ENCODE results near the gene ARMC6. TPM values are rescaled to one million over a fixed set of nuclear protein-coding genes. Genes with fewer than 3 reads are reported as not detected.
A peak's percentile ranks its signal among the peaks of the same experiment; 100 is the strongest.

The ARMC6 gene
- total RNA-seq, 4 donors from 2014 or later = 12.0 to 32.3 (median 15.6) TPM

DNA sequence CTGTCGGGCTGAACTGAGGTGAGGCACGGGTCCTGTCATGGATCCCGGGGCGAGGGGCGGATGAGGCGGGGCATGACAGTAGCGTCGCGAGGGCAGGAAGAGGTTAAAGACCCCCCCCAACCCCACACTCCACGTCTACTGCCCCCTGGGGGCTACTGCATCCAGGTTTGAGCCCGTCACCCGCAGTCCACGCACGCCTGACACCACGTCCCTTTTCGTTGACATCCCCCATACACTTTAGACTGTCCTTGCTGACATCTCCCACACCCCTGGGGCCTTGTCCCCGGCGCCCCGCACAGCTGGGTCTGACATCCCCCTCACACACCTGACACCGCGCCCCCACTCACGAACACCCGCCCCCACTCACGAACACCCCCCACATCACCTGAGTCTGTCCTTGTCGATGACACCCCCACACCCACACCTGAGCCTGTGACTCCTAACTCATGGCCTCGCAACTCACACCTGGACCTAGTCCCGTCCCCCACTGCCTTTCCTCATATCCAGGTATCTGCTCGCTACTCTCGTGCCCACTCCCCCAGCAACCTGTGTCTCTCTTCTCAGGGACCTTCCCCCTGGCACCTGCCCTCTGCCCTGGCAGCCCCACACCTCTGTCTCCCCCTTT lies 30.8 kb downstream of the ARMC6 start:
- H3K9me3 ChIP-seq = no peaks in the 10 kb centered on the region
- H3K36me3 ChIP-seq = no peaks in the 10 kb centered on the region
- peak overlapping the region; percentile 71 to 84 for H3K27ac ChIP-seq
- TF ChIP-seq, protein P1, sequence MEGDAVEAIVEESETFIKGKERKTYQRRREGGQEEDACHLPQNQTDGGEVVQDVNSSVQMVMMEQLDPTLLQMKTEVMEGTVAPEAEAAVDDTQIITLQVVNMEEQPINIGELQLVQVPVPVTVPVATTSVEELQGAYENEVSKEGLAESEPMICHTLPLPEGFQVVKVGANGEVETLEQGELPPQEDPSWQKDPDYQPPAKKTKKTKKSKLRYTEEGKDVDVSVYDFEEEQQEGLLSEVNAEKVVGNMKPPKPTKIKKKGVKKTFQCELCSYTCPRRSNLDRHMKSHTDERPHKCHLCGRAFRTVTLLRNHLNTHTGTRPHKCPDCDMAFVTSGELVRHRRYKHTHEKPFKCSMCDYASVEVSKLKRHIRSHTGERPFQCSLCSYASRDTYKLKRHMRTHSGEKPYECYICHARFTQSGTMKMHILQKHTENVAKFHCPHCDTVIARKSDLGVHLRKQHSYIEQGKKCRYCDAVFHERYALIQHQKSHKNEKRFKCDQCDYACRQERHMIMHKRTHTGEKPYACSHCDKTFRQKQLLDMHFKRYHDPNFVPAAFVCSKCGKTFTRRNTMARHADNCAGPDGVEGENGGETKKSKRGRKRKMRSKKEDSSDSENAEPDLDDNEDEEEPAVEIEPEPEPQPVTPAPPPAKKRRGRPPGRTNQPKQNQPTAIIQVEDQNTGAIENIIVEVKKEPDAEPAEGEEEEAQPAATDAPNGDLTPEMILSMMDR (IDR thresholded peaks at IDR 0.05) = peak in 1 of 4 experiments; percentile 15
- TF ChIP-seq POLR2A (IDR thresholded peaks at IDR 0.05) = no peak
- DNase-seq = no peak
- peak overlapping the region; percentile 57 to 94 for H3K4me3 ChIP-seq
- H3K4me1 ChIP-seq = peaks cover 0 to 8% of the 10 kb centered on the region in 2 donors
- intact Hi-C loops (cut with DNase I; ENCODE audit: low total_unique reads) = no loop called here
- H3K27me3 ChIP-seq = no peaks in the 10 kb centered on the region

DNA sequence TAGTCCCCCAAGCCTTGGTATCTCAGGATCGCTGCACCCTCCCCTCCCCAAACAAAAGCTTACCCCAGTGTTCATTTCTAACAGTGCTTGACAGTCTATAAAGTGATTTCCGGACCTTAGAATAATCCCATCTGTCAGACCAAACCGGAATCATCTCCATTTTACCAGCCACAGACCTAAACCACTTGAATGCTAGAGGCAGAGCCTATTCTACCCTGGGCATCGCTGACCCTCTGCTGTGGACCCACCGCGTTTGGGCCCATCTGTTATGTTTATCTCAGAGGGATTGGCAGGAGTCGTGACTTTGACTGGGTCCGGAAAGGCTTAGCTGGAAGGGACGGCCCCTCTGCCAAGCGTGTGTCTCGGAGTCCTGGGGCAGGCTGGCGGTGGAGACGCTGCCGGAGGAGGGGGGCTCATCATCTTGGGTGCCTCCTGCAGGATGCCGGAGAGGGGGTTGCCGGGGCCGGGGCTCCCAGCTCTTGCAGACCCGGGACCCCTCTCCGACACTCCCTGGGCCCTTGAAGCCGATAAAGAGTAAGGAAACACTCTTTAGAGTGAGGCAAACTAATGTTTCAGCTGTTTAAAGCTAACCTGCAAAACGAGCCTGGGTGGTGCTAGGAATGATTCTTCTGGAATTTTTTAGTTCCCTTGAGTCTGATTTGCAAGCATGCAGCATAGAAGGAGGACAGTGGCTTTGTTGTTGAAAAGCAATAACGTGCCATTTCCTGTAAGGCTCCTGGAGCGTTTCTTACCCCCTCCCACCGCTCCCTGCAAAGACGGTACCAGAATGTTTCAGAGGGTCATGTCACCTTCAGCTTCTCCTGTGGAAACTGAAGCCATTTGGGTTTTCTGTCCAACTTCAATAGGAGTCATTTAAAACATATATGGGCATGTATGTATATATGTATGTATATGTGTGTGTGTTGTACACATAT lies 31.7 kb downstream of the ARMC6 start:
- Histone ChIP-seq H3K9me3 (no peaks in the 10 kb centered on the region), H3K27ac (peak overlapping the region in 1 of 2 donors; percentile 33), H3K36me3 (no peaks in the 10 kb centered on the region), H3K4me3 (peak overlapping the region; percentile 57 to 94), H3K27me3 (no peaks in the 10 kb centered on the region), H3K4me1 (peaks cover 0 to 8% of the 10 kb centered on the region in 2 donors)
- no peak for DNase-seq
- TF ChIP-seq POLR2A (IDR thresholded peaks at IDR 0.05) = no peak
- TF ChIP-seq, protein P1 (IDR thresholded peaks at IDR 0.05) = no peak
- intact Hi-C loops (cut with DNase I; ENCODE audit: low total_unique reads) = no loop called here

DNA sequence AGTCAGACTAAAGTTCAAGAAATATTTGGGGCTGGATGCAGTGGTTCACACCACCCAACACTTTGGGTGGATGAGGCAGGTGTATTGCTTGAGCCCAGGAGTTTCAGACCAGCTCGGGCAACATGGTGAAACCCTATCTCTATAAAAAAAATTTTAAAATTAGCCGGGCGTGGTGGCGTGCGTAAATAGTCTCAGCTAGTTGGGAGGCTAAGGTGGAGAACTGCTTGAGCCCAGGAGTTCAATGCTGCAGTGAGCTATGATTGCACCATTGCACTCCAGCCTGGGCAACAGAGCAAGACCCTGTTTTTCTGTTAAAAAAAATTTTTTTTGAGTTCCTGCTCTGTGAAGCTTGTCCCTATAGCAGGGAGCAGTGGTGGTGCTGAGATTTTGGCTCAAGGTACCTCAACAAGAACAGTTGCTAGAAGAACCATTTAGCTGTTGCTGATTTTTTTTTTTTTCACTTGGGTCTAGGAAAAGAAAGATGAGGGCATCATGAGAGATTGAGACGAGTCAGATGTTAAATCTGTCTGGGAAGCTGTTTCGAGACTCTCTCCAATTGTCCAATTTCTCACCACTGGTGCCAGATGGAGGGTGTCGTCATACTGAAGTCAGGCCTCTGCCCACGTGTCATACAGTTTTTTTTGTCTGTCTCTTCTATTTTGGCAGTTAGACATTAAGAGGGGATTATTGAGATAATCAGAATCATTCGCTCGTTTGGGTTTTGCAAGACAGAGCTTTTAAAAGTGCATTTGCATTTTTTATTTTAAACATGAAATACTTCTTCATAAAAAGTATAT lies 34.1 kb downstream of the ARMC6 start:
- intact Hi-C loops (cut with DNase I; ENCODE audit: low total_unique reads) = no loop called here
- Histone ChIP-seq H3K27me3 (no peaks in the 10 kb centered on the region), H3K9me3 (no peaks in the 10 kb centered on the region), H3K4me3 (no peak overlapping the region), H3K4me1 (peaks cover 0 to 8% of the 10 kb centered on the region in 2 donors), H3K36me3 (no peaks in the 10 kb centered on the region), H3K27ac (no peak overlapping the region)
- DNase-seq = no peak
- no peak for TF ChIP-seq POLR2A (IDR thresholded peaks at IDR 0.05)
- TF ChIP-seq, protein P1 (IDR thresholded peaks at IDR 0.05) = no peak

DNA sequence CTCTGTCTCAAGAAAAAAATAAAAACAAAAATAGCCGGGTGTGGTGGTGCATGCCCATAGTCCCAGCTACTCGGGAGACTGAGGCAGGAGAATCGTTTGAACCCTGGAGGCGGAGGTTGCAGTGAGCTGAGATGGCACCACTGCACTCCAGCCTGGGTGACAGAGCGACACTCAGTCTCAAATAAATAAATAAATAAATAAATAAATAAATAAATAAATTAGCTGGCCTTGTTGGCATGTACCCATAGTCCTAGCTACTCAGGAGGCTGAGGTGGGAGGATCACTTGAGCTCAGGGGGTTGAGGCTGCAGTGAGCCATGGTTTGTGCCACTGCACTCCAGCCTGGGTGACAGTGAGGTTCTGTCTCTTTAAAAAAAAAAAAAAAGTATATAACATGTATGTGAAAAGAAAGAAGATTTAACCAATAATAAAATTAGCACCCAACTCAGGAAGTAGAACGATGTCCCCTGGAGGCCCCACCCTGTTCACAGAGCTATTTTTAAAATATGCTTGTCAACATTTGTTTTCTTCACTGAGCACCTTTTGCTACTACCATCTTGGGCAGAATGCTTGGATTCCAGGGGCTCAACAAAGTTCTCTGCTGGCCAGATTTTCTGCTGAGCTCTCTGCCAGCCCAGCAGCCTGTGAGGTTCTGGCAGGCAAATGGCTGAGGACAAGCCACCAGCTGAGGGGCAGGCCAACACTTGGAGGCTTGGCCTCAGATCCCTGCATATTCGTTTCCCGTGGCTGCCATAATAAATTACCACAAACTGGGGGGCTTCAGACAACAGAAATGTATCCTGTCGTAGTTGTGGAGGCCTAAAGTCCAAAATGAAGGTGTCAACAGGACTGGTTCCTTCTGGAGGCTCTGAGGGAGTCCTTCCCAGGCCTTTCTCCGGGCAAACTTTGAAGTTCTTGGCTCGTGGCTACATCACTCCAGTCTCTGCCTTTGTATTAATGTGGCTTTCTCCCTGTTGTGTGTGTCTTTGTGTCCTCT lies 35.6 kb downstream of the ARMC6 start:
- H3K27ac ChIP-seq = no peak overlapping the region
- no peak overlapping the region for H3K4me3 ChIP-seq
- peaks cover 0 to 4% of the 10 kb centered on the region in 2 donors for H3K4me1 ChIP-seq
- TF ChIP-seq POLR2A (IDR thresholded peaks at IDR 0.05) = no peak
- TF ChIP-seq, protein P1 (IDR thresholded peaks at IDR 0.05) = no peak
- intact Hi-C loops (cut with DNase I; ENCODE audit: low total_unique reads) = no loop called here
- no peak for DNase-seq
- H3K9me3 ChIP-seq = no peaks in the 10 kb centered on the region
- no peaks in the 10 kb centered on the region for H3K27me3 ChIP-seq
- no peaks in the 10 kb centered on the region for H3K36me3 ChIP-seq

Measured in uterus (tissue), 4 donors.